Lower lobe of right lung (tissue), 2 donors: ENCODE data around the gene CORO2B. TPM values are rescaled to one million over a fixed set of nuclear protein-coding genes. Genes with fewer than 3 reads are reported as not detected.

Experiments
- ATAC-seq, 2 donors: fragments of 200-7000 bp; cut with Tn5 transposase; one replicate each; pipeline ENCODE4 v1.9.1; 2020 to 2022; ENCODE audit warnings: mild to moderate bottlenecking in 2 of 2, moderate library complexity in 2 of 2
- DNase-seq: peaks from one replicate; pipeline ENCODE4 v3.0.0-alpha.2; 2020
- H3K27ac ChIP-seq: fragments of 200-600 bp; one replicate; pipeline ENCODE4 v1.8.0; 2022
- H3K27me3 ChIP-seq: fragments of 200-600 bp; one replicate; pipeline ENCODE4 v1.8.0; 2022; ENCODE audit warnings: low read depth
- H3K36me3 ChIP-seq: fragments of 200-600 bp; one replicate; pipeline ENCODE4 v1.8.0; 2022; ENCODE audit warnings: mild to moderate bottlenecking
- H3K4me1 ChIP-seq: fragments of 200-600 bp; one replicate; pipeline ENCODE4 v1.8.0; 2022
- H3K4me3 ChIP-seq: fragments of 200-600 bp; one replicate; pipeline ENCODE4 v1.8.0; 2022; ENCODE audit warnings: mild to moderate bottlenecking
- H3K9me3 ChIP-seq: fragments of 200-600 bp; one replicate; pipeline ENCODE4 v1.8.0; 2022
- CTCF ChIP-seq: fragments of 200-600 bp; IDR thresholded peaks from one replicate; pipeline ENCODE4 v1.8.0; 2022; ENCODE audit warnings: antibody characterized with exemption, mild to moderate bottlenecking
- intact Hi-C: fragments of 100-400 bp; cut with DNase I; formaldehyde crosslinking; loops from one replicate; pipeline ENCODE4 v1.11.0; 2022
- total RNA-seq: library from RNA; stranded (reverse); fragmentation: NEBNext Ultra II Directional; extraction: Animal tissue kit (Norgen Biotek cat#: 25700); gene quantifications from one replicate; pipeline ENCODE4 v1.2.1, GENCODE V29; 2021
- donor health status: DM: no; HTN: yes; CAD: no; lungs with severe emphysema.

The CORO2B gene
- total RNA-seq, 1 donor from 2014 or later, result 6.8 TPM

DNA sequence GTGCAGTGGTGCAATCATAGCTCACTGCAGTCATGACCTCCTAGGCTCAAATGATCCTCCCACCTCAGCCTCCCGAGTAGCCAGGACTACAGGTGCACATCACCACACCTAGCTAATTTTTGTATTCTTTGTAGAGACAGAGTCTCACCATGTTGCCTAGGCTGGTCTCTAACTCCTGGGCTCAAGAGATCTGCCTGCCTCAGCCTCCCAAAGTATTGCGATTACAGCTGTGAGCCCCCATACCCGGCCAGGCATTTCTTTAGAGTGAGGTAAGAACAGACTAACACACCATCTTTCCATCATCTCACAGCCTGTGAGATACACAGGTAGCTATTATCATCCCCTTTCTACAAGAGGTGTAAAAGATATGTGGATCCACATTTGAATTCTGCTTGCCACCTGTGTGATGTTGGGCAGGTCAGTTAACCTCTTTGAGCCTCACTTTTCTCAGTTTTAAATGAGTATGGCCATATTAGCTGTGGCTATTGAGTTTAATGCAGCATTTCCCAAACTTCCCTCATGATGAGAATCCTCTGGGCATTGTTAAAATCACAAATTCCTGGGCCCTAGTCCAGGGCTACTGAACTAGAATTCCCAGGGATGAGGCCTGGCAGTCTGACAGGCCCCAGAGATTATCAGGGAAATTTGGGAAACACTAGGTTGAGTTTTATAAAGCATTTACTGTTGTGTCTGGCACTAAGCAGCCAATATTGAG is 195.9 kb downstream of the CORO2B start:
- intact Hi-C loops, result no loop called here
- H3K9me3 ChIP-seq, result no peaks in the 10 kb centered on the region
- no peak overlapping the region for H3K27ac ChIP-seq
- no peak for DNase-seq
- ATAC-seq, result no peak
- H3K4me1 ChIP-seq, result peaks cover 16% of the 10 kb centered on the region
- peaks cover 13% of the 10 kb centered on the region for H3K36me3 ChIP-seq
- no peak overlapping the region for H3K4me3 ChIP-seq
- no peak for TF ChIP-seq CTCF
- H3K27me3 ChIP-seq, result no peaks in the 10 kb centered on the region

GRCh38 chr15:68775236-68775577 is 196.4 kb downstream of the CORO2B start:
- H3K4me3 ChIP-seq, result no peak overlapping the region
- TF ChIP-seq CTCF, result no peak
- ATAC-seq, result no peak
- no peak for DNase-seq
- no peak overlapping the region for H3K27ac ChIP-seq
- no peaks in the 10 kb centered on the region for H3K27me3 ChIP-seq
- H3K36me3 ChIP-seq, result peaks cover 17% of the 10 kb centered on the region
- H3K4me1 ChIP-seq, result peaks cover 16% of the 10 kb centered on the region
- H3K9me3 ChIP-seq, result no peaks in the 10 kb centered on the region
- intact Hi-C loops, result no loop called here

- no peak overlapping the region for H3K27ac ChIP-seq
- H3K4me1 ChIP-seq, result peaks cover 17% of the 10 kb centered on the region
- no peaks in the 10 kb centered on the region for H3K27me3 ChIP-seq
- DNase-seq (no peak), ATAC-seq (peak; percentile 56 to 71)
- TF ChIP-seq CTCF, result no peak
- H3K36me3 ChIP-seq, result peaks cover 24% of the 10 kb centered on the region
- intact Hi-C loops, result no loop called here
- H3K9me3 ChIP-seq, result no peaks in the 10 kb centered on the region
- H3K4me3 ChIP-seq, result no peak overlapping the region
Observed at GRCh38 chr15:68775671-68776476, 197.1 kb downstream of the CORO2B start.

GRCh38 chr15:68776477-68777270 is 197.9 kb downstream of the CORO2B start:
- Histone ChIP-seq H3K4me1 (peaks cover 25% of the 10 kb centered on the region), H3K27me3 (no peaks in the 10 kb centered on the region), H3K27ac (no peak overlapping the region), H3K9me3 (no peaks in the 10 kb centered on the region), H3K36me3 (peaks cover 32% of the 10 kb centered on the region), H3K4me3 (no peak overlapping the region)
- intact Hi-C loops, result no loop called here
- DNase-seq (no peak), ATAC-seq (peak; percentile 13 to 29)
- no peak for TF ChIP-seq CTCF

Other genes starting within 250 kb of the CORO2B start
- gene ITGA11, start 146.8 kb upstream of the CORO2B start, total RNA-seq, result 2.7 TPM
- 129 TPM for gene ANP32A, start 241.9 kb downstream of the CORO2B start, total RNA-seq